GM18517 (cell line): ENCODE results near the gene NEK4.
"Not testable (repeated sequence)": the region's sequence is repeated elsewhere in the genome, so short reads cannot be mapped to it uniquely, and the experiment has no call there.

Experiments
- ATAC-seq: cut with Tn5 transposase; IDR thresholded peaks from one replicate; pipeline ENCODE4 v1.9.1; 2021; ENCODE audit warnings: mild to moderate bottlenecking, moderate library complexity; ENCODE audit not compliant: unreplicated experiment

NEK4 gene

GRCh38 chr3:52743152-52743551 lies 27.6 kb downstream of the NEK4 start:
- ATAC-seq, result no peak

DNA sequence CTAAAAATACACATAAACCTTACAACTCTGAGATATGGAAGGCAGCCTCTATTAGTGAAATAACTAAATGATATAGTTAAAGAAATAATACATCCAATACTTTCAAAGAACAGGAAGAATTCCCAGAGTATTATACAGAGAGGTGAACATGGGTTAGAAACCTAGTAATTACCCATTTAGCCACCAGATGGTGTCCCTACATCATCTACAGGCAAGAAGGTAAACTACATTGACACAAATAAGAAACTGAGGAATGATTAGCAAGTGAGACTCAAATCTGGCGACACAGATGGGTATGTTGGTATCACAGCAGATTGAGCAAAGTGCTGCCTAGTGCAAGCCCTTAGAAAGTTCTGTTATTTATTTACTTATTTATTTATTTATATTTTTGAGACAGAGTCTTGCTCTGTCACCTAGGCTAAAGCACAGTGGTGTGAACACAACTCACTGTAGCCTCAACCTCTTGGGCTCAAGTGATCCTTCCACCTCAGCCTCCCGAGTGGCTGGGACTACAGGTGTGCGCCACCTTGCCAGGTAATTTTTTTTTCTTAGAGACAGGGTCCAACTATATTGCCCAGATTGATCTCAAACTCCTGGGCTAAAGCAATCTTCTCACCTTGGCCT lies 28.2 kb downstream of the NEK4 start:
- ATAC-seq, result no peak

- no peak for ATAC-seq
Observed at GRCh38 chr3:52739730-52740129, 31.0 kb downstream of the NEK4 start.

DNA sequence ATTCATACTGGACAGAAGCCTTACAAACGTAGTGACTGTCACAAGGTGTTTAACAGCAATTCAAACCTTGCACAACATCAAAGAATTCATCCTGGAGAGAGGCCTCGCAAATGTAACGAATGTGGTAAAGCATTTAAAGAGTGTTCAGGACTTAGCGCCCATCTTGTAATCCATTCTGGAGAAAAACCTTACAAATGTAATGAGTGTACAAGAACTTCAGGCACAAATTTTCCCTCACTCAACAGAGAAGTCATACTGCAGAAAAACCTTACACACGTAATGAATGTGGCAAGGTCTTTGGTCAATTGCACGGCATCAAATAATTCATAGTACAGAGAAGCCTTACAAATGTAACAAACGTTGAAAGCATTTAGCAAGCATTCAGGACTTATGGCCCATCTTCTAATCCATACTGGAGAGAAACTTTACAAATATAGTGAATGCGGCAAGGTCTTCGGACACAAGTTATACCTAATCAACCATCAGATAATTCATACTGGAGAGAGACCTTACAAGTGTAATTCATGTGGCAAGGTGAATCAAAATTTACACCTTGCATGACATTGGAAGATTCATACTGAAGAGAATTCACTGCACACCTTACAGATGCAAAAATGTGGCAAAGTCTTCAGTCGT lies 37.4 kb downstream of the NEK4 start:
- ATAC-seq, result no peak

DNA sequence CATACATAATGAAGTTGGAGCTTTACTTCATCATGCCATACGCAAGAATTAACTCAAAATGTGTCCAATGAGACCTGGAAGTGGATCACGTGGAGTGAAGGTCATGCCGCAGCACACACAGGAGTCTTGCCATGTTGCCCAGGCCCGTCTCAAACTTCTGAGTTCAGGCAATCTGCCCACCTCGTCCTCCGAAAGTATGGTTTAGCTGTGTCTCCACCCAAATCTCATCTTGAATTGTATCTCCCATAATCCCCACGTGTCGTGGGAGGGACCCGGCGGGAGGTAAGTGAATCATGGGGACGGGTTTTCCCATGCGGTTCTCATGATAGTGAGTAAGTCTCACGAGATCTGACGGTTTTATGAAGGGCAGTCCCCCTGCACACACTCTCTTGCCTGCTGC lies 39.1 kb downstream of the NEK4 start:
- no peak for ATAC-seq

GRCh38 chr3:52730681-52731080 lies 40.1 kb downstream of the NEK4 start:
- no peak for ATAC-seq

- not testable (repeated sequence) for ATAC-seq
Observed at GRCh38 chr3:52728753-52729152, 42.0 kb downstream of the NEK4 start.

- no peak for ATAC-seq
Observed at GRCh38 chr3:52724511-52724910, 46.2 kb downstream of the NEK4 start.

DNA sequence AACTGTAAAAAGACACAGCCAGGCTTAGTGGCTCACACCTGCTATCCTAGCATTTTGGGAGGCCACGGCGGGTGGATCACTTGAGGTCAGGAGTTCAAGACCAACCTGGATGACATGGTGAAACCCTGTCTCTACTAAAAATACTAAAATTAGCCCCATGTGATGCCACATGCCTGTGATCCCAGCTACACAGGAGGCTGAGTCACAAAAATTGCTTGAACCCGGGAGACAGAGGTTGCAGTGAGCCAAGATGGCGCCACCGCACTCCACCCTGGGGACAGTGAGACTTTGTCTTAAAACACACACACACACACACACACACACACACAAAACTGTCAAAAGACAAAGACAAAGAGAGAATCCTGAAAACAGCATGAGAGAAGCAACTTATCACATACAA lies 46.8 kb downstream of the NEK4 start:
- ATAC-seq, result no peak

- no peak for ATAC-seq
Observed at GRCh38 chr3:52722491-52722890, 48.2 kb downstream of the NEK4 start.

GRCh38 chr3:52721730-52722008 lies 49.1 kb downstream of the NEK4 start:
- ATAC-seq, result no peak

DNA sequence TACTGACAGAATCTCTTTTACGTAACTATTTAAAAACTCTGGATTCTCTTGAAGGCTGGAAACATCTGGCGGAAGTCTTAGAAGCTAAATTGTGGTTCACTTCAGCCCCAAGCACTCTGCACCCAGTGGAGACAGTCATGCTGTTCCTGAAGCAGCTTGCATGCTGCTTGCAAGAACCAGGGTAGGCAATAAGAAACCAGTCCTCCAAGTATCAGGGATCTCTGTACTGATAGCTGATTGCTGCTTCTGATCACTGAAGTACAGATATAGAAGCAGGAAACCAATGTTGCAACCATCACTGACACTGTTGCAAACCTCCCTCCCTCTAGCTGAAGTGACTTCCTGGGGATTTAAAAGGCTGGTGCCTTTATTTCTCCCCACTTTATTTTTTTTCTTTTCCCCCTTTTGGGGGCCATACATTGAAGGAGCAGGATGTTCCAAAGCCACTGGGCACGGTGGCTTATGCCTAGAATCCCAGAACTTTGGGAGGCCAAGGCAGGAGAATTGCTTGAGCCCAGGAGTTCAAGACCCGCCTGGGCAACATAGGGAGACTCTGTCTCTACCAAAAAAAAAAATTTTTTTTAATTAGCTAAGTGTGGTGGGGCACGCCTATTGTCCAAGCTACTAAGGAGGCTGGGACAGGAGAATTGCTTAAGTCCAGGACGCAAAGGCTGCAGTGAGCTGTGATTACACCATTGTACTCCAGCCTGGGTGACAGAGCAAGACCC lies 49.6 kb downstream of the NEK4 start:
- no peak for ATAC-seq

- no peak for ATAC-seq
Observed at GRCh38 chr3:52719618-52720017, 51.1 kb downstream of the NEK4 start.

DNA sequence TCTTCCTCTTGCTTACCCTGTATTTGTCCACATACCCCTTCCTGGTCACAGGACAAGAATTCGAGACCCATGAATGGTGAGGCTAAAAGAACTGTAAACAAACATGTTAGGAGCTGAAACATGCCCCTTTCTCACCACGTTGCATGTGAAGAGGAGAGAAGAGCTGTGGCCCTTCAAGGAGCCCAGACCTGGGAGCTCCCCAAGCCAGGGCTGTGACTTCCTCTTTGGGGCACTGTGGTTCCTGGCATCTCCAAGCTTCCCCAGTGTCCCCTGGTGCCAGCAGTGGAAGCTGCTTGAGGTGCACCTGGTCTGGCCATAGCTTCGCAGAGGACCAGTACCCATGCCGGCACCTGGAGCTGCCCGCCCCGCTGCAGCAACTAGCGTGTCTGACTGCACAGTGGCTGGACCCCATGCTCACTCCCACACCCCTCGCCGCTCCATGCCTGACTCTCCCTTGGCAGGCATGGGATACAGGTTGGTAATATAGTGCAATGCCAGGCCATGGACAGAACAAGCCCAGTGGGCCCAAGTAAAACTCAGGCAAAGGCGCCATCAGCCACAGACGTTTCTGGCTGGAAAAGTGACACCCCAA lies 54.9 kb downstream of the NEK4 start:
- ATAC-seq, result no peak

DNA sequence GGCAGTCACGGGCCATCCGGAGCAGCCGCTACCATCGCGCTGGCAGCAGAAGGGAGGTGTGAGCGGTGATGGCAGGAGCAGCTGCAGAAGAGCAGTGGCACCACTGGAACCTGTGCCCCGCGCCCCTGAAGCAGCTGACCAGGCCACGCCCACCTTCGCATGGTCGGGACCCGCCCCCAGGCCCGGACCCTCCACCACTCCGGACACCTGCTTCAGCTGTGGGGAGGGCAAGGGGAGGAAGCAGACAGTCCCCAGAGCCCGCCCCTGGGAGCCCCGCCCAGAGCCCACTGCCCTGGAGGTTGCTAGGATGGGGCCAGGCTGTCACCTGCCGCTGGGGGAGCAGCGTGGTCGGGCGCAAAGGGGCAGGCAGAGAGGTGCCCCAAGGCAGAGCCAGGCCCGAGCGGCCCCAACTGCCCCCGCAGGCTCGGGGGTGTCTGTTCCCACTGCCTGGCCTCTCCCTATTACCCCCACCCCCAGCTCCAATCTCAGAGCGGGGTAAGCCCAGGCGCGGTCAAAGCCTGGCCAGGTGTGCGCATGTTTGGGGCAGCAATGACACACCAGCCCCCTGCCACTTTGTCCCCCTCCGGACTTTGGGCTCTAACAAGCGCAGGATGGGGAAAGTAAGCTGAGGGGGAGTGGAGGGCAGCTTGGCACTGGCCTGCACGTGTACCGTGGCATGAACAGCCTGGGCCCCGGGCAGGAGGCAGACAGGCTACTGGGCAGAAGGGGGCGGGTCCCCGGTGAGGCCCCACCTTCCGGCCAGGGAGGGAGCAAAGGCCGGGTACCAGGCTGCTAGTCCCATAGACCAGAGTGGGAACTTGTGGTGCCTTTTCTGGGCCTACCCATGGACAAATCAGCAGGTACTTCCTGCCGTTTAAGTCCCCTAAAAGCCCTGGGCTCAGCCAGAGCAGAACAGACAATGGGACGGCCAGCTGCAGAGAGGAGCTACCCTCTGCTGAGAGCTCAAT lies 56.1 kb downstream of the NEK4 start:
- no peak for ATAC-seq

- no peak for ATAC-seq
Observed at GRCh38 chr3:52712291-52713212, 58.2 kb downstream of the NEK4 start.

DNA sequence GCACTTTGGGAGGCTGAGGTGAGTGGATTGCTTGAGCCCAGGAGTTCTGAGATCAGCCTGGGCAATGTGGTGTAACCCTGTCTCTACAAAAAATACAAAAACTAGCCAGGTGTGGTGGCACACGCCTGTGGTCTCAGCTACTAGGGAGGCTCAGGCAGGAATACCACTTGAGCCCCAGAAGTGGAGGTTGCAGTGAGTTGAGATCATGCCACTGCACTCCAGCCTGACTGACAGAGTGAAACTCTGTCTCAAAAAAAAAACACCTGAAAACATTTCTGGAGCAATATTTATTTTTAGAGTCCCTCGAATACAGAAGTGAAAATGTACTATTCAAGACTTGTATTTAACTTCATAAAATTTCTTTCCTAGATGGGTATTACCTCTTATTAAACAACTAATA lies 60.2 kb downstream of the NEK4 start:
- ATAC-seq, result no peak

GRCh38 chr3:52707585-52707984 lies 63.2 kb downstream of the NEK4 start:
- no peak for ATAC-seq

DNA sequence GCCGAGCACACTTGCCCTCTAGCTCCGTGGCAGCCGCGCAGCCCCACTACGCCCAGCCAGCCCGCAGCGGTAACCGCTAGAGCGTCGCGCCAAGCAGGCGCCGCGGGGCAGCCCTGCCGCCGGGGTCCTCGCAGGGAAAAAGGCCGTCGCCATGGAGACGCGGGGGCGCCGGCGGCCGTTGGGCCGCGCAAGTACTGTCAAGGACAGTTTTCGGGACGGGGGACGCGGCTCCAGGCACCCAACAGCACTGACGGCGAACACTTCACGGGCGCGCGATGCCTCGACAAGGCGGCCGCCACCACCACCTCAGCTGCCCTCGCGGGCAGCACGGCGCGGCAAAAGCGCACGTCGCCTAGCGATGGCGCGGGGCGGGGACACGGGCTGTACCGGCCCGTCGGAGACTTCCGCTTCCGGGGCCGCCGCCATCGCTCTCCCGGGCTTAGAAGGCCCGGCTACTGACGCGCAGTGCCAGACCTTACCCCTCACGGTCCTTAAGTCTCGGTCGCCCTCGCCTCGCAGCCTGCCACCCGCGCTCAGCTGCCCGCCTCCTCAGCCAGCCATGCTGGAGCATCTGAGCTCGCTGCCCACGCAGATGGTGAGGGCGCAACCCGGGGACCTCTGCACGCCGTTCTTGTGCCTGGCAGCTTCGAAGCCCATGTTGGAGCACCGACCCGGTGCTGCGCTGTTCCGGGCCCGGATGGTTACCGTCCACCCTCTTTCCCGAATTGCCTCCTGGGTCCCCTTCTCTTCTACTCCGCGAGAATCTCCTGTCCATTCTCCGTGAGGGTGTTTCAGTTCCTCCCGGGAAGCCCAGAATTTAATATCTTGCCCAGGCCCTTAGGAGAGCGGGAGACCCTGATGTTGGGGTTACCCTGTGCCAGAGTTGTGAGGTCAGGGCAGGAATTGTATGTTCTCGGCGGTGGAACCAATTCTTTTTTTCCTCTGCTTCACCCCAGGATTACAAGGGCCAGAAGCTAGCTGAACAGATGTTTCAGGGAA lies 64.8 kb downstream of the NEK4 start, which contains the start of the genes GLT8D1 and SPCS1:
GLT8D1 (minus strand) TSS at position 104 of the 999 bp plus-strand sequence. CDS start 5,331 bp downstream, outside the sequence.
SPCS1 (plus strand) TSS at position 419 of the 999 bp plus-strand sequence; CDS start at position 560, 141 bp downstream.
- peak; percentile 66 for ATAC-seq
